BLaER1 (cell line): ENCODE measurements around the gene AP2S1.
"Not testable (repeated sequence)": the region's sequence is repeated elsewhere in the genome, so short reads cannot be mapped to it uniquely, and the experiment has no call there.

Experiments
- H3K27ac ChIP-seq: shearing (Covaris generic); formaldehyde crosslinking; 2 replicates; pipeline ENCODE4 v1.8.1; 2022
- H3K27me3 ChIP-seq: shearing (Covaris generic); formaldehyde crosslinking; 2 replicates; pipeline ENCODE4 v1.8.1; 2022
- H3K36me3 ChIP-seq: shearing (Covaris generic); formaldehyde crosslinking; 2 replicates; pipeline ENCODE4 v1.8.1; 2022
- H3K4me1 ChIP-seq: shearing (Covaris generic); formaldehyde crosslinking; 2 replicates; pipeline ENCODE4 v1.8.1; 2022
- H3K4me2 ChIP-seq: shearing (Covaris generic); formaldehyde crosslinking; 2 replicates; pipeline ENCODE4 v1.8.1; 2022
- H3K4me3 ChIP-seq: shearing (Covaris generic); formaldehyde crosslinking; 2 replicates; pipeline ENCODE4 v1.8.1; 2022
- H3K9ac ChIP-seq: shearing (Covaris generic); formaldehyde crosslinking; 2 replicates; pipeline ENCODE4 v1.8.1; 2022
- H3K9me3 ChIP-seq: shearing (Covaris generic); formaldehyde crosslinking; 2 replicates; pipeline ENCODE4 v1.8.1; 2022
- H4K20me1 ChIP-seq: shearing (Covaris generic); formaldehyde crosslinking; 2 replicates; pipeline ENCODE4 v1.8.1; 2022
- Cebpa-rat ChIP-seq: shearing (Covaris generic); IDR thresholded peaks from 2 replicates; pipeline ENCODE4 v1.8.1; 2022

Gene AP2S1

DNA sequence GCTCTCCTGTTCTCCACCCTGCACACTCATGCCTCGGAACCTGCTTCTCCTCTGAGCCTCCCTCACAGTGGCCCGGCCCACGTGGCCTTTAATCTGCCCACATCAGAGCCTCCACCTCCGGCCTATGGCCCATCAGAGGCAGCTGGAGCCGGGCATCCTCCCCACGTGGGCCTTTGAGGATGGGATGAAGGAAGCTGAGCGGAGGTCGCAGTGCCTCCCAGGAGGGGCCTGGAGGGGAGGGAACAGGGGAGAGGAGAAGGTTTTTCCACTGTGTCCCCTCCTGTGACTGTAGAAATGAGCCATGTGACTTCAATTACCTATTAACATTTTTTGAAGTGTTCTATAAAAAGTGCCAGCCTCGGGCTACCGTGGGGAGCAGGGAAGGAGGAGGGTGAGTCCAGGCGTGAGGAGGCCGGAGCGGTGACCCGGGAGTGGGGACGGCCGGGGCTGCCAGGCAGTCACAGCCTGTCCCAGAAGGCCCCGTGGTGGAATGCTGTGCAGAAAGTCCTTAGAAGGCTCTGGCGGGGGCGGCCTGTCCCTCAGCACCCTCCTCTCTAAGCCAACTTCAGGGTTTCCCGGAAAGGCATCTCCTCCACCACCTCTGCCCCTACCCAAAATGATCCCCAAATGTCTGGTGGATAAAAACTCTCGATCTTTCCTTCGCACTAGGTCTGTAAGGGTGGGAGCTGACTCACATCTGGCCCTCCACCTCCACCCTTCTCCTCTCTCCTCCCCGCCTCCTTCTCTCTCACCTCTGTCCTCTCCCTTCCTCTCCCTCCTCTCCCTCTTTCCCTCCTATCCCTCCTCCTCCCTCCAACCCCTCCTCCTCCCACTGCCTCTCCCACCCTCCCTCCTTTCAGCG, 37.4 kb downstream of the AP2S1 start:
- peaks cover 82% of the 10 kb centered on the region for H3K4me1 ChIP-seq
- peak overlapping the region; percentile 78 for H3K4me2 ChIP-seq
- H3K4me3 ChIP-seq = no peak overlapping the region
- H3K27ac ChIP-seq = peak overlapping the region; percentile 61; the same call in 1 of the 2 replicates
- no peak overlapping the region for H3K9ac ChIP-seq
- H3K27me3 ChIP-seq = no peaks in the 10 kb centered on the region
- H4K20me1 ChIP-seq = no peaks in the 10 kb centered on the region
- H3K36me3 ChIP-seq = no peaks in the 10 kb centered on the region
- no peak for TF ChIP-seq Cebpa-rat
- no peaks in the 10 kb centered on the region for H3K9me3 ChIP-seq

DNA sequence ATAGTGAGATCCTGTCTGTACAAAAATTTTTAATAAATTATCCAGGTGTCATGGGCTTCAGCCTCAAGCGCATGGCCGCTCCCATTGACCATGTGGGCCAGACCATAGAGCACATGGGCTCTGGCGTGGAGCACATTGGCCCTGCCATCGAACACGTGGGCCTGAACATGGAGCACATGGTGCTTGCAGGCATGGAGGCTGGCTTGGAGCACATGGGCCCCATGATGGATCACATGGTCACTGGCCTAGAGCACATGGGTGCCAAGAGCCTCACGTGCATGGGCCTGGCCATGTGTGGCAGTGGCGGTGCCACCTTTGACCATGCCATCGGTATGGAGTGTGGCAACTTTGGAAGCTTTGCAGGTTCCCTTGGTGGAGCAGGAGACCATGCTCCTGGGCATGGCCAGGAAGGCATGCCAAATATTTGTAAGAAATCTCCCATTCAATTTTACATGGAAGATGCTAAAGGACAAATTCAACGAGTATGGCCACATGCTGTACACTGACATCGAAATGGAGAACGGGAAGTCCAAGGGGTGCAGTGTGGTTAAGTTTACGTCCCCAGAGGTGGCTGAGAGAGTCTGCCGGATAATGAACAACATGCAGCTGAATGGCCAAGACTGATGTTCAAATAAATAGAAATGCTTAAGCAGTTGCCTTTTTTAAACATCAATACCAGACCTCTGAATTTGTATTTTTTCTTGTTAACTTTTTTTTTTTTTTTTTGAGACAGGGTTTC, 40.9 kb downstream of the AP2S1 start:
- Histone ChIP-seq H3K4me3 (no peak overlapping the region), H3K4me1 (peaks cover 65% of the 10 kb centered on the region), H3K9me3 (no peaks in the 10 kb centered on the region), H4K20me1 (no peaks in the 10 kb centered on the region), H3K27ac (peak overlapping the region; percentile 38; the same call in 1 of the 2 replicates), H3K36me3 (no peaks in the 10 kb centered on the region), H3K9ac (no peak overlapping the region), H3K4me2 (peak overlapping the region; percentile 73), H3K27me3 (no peaks in the 10 kb centered on the region)
- no peak for TF ChIP-seq Cebpa-rat

DNA sequence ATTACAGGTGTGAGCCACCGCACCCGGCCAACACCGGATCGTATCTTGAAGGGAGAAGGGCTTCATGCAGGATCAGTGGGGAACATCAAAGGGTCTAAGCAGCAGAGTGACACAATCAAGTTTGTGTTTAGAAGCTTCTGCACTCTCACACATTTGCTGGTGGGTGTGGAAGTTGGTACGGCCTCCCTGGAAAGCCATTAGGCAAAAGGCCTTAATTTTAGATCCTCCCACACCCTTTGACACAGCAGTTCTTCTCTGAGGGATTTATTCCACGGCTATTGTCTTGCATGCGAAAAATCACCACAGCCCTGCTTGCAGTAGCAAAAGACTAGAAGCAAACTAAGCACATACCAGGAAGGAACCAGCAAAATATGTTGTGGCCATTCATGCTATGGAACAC, 44.0 kb downstream of the AP2S1 start:
- no peak for TF ChIP-seq Cebpa-rat
- Histone ChIP-seq H3K4me3 (no peak overlapping the region), H3K9me3 (no peaks in the 10 kb centered on the region), H3K36me3 (no peaks in the 10 kb centered on the region), H3K27me3 (no peaks in the 10 kb centered on the region), H3K27ac (no peak overlapping the region; the same call in 1 of the 2 replicates), H3K4me2 (no peak overlapping the region), H3K9ac (no peak overlapping the region), H4K20me1 (no peaks in the 10 kb centered on the region), H3K4me1 (peaks cover 35% of the 10 kb centered on the region)

DNA sequence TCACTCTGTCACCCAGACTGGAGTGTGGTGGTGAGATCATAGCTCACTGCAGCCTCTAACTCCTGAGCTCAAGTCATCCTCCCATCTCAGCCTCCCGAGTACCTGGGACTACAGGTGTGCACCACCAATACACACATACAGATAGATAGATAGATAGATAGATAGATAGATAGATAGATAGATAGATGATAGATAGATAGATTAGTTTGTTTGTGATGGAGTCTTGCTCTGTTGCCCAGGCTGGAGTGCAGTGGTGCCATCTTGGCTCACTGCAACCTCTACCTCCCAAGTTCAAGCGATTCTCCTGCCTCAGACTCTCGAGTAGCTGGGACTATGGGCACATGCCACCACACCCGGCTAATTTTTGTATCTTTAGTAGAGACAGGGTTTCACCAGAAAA, 46.2 kb downstream of the AP2S1 start:
- not testable (repeated sequence) for H4K20me1 ChIP-seq, H3K9ac ChIP-seq, H3K9me3 ChIP-seq, H3K4me2 ChIP-seq, H3K4me3 ChIP-seq, H3K27me3 ChIP-seq, H3K27ac ChIP-seq, H3K36me3 ChIP-seq
- H3K4me1 ChIP-seq = peaks cover 13% of the 10 kb centered on the region

DNA sequence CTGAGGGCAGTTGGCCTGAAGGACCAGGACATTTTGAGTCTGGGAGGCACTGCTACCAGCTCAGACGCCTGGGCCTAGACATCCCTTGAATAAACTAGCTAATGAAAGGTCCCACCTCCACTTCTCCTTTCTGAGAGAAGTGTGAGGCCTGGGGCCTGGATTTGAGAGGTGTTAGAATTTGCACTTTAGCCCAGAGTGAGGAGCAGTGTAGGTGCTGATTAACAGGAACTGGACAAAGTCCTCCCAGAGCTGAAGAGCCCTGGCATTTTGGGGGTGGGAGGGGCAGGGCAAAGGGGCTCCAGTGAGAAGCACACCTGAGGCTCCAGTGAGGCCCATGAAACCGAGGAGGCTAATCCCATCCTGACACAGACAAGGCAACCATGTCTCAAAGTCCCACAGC, 47.1 kb downstream of the AP2S1 start:
- no peaks in the 10 kb centered on the region for H3K27me3 ChIP-seq
- no peak overlapping the region for H3K9ac ChIP-seq
- H3K27ac ChIP-seq = no peak overlapping the region
- H3K4me1 ChIP-seq = peaks cover 4% of the 10 kb centered on the region
- TF ChIP-seq Cebpa-rat = no peak
- no peaks in the 10 kb centered on the region for H4K20me1 ChIP-seq
- no peak overlapping the region for H3K4me3 ChIP-seq
- no peak overlapping the region for H3K4me2 ChIP-seq
- H3K36me3 ChIP-seq = no peaks in the 10 kb centered on the region
- H3K9me3 ChIP-seq = no peaks in the 10 kb centered on the region

DNA sequence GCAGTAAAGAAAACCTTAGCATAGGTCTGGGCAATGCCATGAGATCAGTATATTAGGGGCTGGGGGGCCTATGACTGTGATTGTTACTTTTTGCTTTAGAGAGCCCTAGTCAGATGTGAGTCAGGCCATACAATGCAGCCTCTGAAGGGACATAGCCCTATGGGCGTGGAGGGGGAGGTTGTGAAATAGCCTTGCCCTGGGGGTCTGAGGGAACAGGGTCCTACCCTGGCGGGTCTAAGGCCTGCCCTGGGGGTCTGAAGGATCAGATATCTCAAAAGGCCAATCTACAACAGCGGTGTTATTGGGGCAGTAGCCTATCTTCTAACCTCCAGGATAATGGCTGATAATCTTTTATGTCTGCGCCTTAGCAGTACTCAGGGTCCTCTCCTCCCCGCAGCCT, 48.5 kb downstream of the AP2S1 start:
- no peak for TF ChIP-seq Cebpa-rat
- H4K20me1 ChIP-seq = no peaks in the 10 kb centered on the region
- H3K36me3 ChIP-seq = no peaks in the 10 kb centered on the region
- no peak overlapping the region for H3K4me2 ChIP-seq
- H3K27me3 ChIP-seq = no peaks in the 10 kb centered on the region
- H3K9ac ChIP-seq = no peak overlapping the region
- H3K27ac ChIP-seq = no peak overlapping the region
- no peaks in the 10 kb centered on the region for H3K9me3 ChIP-seq
- H3K4me1 ChIP-seq = peaks cover 12% of the 10 kb centered on the region
- H3K4me3 ChIP-seq = no peak overlapping the region

DNA sequence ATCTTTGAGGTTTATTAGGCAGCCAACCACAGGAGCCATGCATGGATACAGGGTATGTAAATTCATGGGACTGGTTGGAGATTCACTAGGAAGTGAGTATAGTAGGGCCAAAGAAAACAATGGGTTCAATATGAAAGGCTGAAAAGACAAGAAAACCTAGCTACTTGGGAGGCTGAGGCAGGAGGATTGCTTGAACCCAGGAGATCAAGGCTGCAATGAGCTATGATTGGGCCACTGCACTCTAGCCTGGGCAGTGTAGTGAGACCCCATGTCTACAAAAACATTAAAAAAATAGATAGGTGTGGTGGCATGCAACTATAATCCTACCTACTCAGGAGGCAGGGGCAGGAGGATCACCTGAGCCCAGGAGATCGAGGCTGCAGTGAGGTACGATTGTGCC, 51.9 kb downstream of the AP2S1 start:
- H3K9me3 ChIP-seq = no peaks in the 10 kb centered on the region
- no peaks in the 10 kb centered on the region for H4K20me1 ChIP-seq

DNA sequence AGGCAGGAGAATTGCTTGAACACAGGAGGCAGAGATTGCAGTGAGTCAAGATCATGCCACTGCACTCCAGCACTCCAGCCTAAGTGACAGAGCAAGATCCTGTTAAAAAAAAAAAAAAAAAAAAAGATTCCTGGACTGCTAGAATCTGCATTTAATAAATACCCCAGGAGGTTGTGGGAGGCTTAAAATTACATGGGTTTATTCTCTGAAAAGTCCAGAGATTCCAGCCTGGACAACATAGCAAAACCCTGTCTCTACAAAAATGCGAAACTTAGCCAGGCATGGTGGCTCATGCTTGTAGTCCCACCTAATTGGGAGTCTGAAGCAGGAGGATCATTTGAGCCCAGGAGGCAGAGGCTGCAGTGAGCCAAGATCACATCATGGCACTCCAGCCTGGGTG, 52.8 kb downstream of the AP2S1 start:
- no peaks in the 10 kb centered on the region for H3K36me3 ChIP-seq
- TF ChIP-seq Cebpa-rat = no peak
- no peaks in the 10 kb centered on the region for H4K20me1 ChIP-seq
- no peak overlapping the region for H3K4me2 ChIP-seq
- peaks cover 54% of the 10 kb centered on the region for H3K4me1 ChIP-seq
- no peak overlapping the region for H3K9ac ChIP-seq
- no peaks in the 10 kb centered on the region for H3K27me3 ChIP-seq
- no peak overlapping the region for H3K27ac ChIP-seq
- H3K9me3 ChIP-seq = no peaks in the 10 kb centered on the region
- no peak overlapping the region for H3K4me3 ChIP-seq

More for the DNA sequence above, 51.9 kb downstream of the AP2S1 start:
- Histone ChIP-seq H3K27ac (no peak overlapping the region), H3K36me3 (no peaks in the 10 kb centered on the region), H3K4me3 (no peak overlapping the region), H3K27me3 (no peaks in the 10 kb centered on the region), H3K4me1 (peaks cover 45% of the 10 kb centered on the region), H3K9ac (no peak overlapping the region), H3K4me2 (no peak overlapping the region)
- TF ChIP-seq Cebpa-rat = no peak

DNA sequence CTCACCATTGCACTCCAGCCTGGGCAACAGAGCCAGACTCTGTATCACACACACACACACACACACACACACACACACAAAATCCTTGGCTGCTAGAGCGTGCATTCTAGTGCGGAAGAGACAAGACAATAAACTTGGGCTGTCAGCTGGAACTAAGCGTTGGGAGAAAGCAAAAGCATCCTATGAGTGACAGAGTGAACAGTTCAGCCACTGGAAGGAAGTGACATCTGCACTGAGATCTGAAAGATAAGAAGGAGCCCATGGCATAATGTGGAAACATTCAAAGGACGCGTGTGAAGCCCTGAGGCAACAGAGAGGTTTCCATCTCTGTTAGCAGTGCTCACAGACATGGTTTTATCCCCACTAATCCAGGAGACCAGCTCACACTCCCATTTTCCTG, 58.7 kb downstream of the AP2S1 start:
- Histone ChIP-seq H3K4me3 (no peak overlapping the region), H3K4me2 (peak overlapping the region; percentile 88), H3K27ac (peak overlapping the region; percentile 85), H3K4me1 (peaks cover 80% of the 10 kb centered on the region), H3K36me3 (no peaks in the 10 kb centered on the region), H4K20me1 (peaks cover 13% of the 10 kb centered on the region), H3K9ac (peak overlapping the region; percentile 73), H3K9me3 (no peaks in the 10 kb centered on the region), H3K27me3 (no peaks in the 10 kb centered on the region)
- TF ChIP-seq Cebpa-rat = peak; percentile 46; the same call in 1 of the 2 replicates

DNA sequence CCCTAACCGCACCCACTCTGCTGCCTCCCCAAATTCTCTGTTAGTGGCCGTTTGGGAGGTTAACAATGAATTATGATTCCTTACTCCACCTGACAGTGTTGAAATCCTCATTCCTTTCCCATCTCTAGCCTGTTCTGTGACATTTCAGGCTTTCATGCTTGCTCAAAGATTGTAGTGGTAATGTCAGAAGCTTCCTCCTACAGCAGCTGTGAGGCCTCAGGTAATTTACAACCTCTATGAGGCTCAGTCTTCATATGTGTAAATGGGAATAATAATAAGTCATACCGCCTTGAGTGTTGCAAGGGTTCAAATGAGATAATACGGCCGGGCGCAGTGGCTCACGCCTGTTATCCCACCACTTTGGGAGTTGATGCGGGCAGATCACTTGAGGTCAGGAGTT, 61.3 kb downstream of the AP2S1 start:
- peak overlapping the region; percentile 56; the same call in 1 of the 2 replicates for H3K27ac ChIP-seq
- no peaks in the 10 kb centered on the region for H3K27me3 ChIP-seq
- H3K9ac ChIP-seq = peak overlapping the region; percentile 53; the same call in 1 of the 2 replicates
- peaks cover 68% of the 10 kb centered on the region for H3K4me1 ChIP-seq
- TF ChIP-seq Cebpa-rat = no peak
- no peaks in the 10 kb centered on the region for H3K9me3 ChIP-seq
- no peak overlapping the region for H3K4me3 ChIP-seq
- peak overlapping the region; percentile 73 for H3K4me2 ChIP-seq
- peaks cover 39% of the 10 kb centered on the region for H4K20me1 ChIP-seq
- peaks cover 19% of the 10 kb centered on the region for H3K36me3 ChIP-seq
